Tibial nerve (tissue), 4 donors: ENCODE results near the gene PPEF1.

Experiments
- EP300 ChIP-seq, 2 donors: sonication (generic); formaldehyde crosslinking; IDR thresholded peaks; one replicate each; pipeline ENCODE4 v1.6.1; 2017; ENCODE audit warnings: antibody characterized with exemption in 2 of 2, mild to moderate bottlenecking in 1 of 2
- POLR2A ChIP-seq, 2 donors: fragments of 450-650 bp; IDR thresholded peaks; one replicate each; pipeline ENCODE4 v1.6.1; 2017; ENCODE audit warnings: antibody characterized with exemption in 2 of 2, mild to moderate bottlenecking in 2 of 2, moderate library complexity in 2 of 2
- TF ChIP-seq, protein P1 (sequence below), 5 experiments: fragments of 200-600 bp in 3 of 5; fragments of 450-650 bp in 2 of 5; sonication (generic) in 3 of 5; IDR thresholded peaks; one replicate each; pipeline ENCODE4 v1.5.1; 2016 to 2019; ENCODE audit warnings: antibody characterized with exemption in 5 of 5, mild to moderate bottlenecking in 3 of 5, moderate library complexity in 2 of 5

GRCh38 chrX:18761750-18762149, 54.3 kb downstream of the PPEF1 start:
- TF ChIP-seq, protein P1, sequence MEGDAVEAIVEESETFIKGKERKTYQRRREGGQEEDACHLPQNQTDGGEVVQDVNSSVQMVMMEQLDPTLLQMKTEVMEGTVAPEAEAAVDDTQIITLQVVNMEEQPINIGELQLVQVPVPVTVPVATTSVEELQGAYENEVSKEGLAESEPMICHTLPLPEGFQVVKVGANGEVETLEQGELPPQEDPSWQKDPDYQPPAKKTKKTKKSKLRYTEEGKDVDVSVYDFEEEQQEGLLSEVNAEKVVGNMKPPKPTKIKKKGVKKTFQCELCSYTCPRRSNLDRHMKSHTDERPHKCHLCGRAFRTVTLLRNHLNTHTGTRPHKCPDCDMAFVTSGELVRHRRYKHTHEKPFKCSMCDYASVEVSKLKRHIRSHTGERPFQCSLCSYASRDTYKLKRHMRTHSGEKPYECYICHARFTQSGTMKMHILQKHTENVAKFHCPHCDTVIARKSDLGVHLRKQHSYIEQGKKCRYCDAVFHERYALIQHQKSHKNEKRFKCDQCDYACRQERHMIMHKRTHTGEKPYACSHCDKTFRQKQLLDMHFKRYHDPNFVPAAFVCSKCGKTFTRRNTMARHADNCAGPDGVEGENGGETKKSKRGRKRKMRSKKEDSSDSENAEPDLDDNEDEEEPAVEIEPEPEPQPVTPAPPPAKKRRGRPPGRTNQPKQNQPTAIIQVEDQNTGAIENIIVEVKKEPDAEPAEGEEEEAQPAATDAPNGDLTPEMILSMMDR (IDR thresholded peaks at IDR 0.05): no peak
- no peak for TF ChIP-seq POLR2A (IDR thresholded peaks at IDR 0.05)
- no peak for TF ChIP-seq EP300 (IDR thresholded peaks at IDR 0.05)
